GM20000 (cell line): Measurements from ENCODE around the gene NETO2.
"Not testable (repeated sequence)": the region's sequence is repeated elsewhere in the genome, so short reads cannot be mapped to it uniquely, and the experiment has no call there.

Experiments
- DNase-seq: peaks from one replicate; pipeline ENCODE4 v3.0.0; 2012; ENCODE audit warnings: low spot score
- CTCF ChIP-seq: IDR thresholded peaks from 2 replicates; pipeline ENCODE4 v1.5.1; 2012; ENCODE audit warnings: mild to moderate bottlenecking, control low read depth; ENCODE audit errors: extremely low read depth, missing control alignments

The NETO2 gene

DNA sequence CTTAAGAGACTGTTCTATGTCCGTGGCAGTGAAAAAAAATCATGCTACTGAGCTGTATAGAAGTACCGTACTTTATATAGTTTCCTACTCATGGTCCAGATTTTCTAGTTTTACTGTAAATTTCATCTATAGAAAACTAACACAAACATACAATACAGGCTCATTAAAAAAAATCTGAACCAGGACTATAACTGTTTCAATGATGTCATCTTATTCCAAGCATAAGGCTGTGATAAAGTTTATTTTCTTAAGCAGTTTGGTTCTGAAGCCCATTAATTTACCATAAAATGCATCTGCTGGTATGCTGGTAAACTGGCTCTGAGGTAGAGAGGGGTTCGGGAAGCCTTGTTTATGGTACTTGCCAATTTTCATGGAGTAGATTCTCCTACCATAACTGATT lies 16.7 kb upstream of the NETO2 start:
- no peak for DNase-seq
- TF ChIP-seq CTCF = no peak

DNA sequence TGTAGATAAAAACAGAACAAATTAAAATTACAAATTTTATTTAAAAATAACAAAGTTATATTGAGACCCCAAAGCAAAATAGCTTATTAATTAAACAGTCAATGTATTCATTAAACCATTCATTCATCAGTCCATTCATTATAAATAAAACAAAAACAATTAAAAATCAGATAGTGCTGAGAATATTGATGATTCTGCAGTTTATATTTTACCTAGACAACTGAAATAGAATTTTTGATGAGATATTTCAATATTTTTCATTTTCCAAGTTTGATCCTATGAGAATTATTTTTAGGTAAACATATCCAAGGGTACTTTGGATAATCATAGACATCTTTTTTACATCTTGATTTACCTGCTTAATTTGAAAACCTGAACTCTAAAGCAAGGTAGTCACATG lies 15.2 kb upstream of the NETO2 start:
- TF ChIP-seq CTCF = no peak
- DNase-seq = no peak

GRCh38 chr16:47156680-47157215 lies 13.0 kb upstream of the NETO2 start:
- no peak for DNase-seq
- TF ChIP-seq CTCF = no peak

- DNase-seq = not testable (repeated sequence)
Measured at GRCh38 chr16:47152501-47152900, 8.8 kb upstream of the NETO2 start.

- DNase-seq = no peak
- no peak for TF ChIP-seq CTCF
Measured at GRCh38 chr16:47150067-47150466, 6.3 kb upstream of the NETO2 start.

- TF ChIP-seq CTCF = no peak
- DNase-seq = no peak
Measured at GRCh38 chr16:47144559-47144877, 773 bp upstream of the NETO2 start.

DNA sequence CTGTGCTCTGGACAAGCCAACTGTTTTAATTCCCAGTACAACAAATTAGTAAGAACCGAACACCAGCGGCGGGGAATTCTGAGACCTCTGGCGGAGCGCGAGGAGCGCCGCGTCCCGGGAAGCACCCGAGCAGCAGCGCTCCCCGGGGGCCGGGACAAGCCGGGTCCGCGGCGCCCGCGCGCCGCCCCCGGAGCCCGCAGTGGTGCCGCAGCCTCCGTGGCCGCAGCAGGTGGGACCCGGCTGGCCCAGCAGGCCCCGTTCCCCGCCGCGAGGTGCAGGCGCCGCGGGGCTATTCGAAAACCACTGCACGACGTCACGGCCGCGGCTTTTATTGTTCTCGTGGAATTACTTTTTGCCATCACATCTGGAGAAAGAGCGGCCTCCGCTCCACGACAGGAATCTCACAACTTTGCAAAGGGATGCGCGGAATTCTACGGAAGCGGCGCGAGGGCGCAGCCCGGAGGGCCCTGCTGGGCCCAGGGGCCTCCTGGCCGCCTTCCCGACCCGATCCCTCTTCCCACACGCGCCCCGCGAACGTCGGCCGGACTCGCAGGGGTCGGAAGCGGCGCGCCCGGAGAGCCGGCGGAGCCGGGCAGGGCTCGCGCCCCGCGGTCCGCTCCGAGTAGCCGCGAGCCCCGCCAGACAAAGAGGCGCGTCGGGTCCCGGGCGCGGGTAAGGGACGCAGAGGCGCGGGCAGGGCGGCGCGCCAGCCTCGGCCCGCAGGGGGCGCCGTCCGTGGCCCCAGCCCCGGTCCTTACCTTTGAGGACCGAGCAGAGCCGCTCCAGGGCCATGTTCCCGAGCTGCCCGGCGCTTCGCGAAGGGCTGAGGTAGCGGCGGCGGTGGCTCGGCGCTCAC lies 696 bp downstream of the NETO2 start:
- TF ChIP-seq CTCF = peak; percentile 92
- DNase-seq = peak; percentile 95

- no peak for TF ChIP-seq CTCF
- peak; percentile 53 for DNase-seq
Measured at GRCh38 chr16:47142486-47142820, 1.3 kb downstream of the NETO2 start.
